Activated CD8-positive, alpha-beta T cell treated with anti-CD3 and anti-CD28 coated beads for 36 hours (primary cell): ENCODE data around the gene USP34. TPM values are rescaled to one million over a fixed set of nuclear protein-coding genes. Genes with fewer than 3 reads are reported as not detected.

ENCODE experiments used
- ATAC-seq: fragments of 200-7000 bp; cut with Tn5 transposase; one replicate; pipeline ENCODE4 v1.10.0; 2021; ENCODE audit warnings: mild to moderate bottlenecking, moderate library complexity
- CTCF ChIA-PET: fragments of 350-600 bp; sonication (Branson Sonifier 250); formaldehyde crosslinking; loops from one replicate; lab custom pipeline; 2021; ENCODE audit warnings: antibody characterized with exemption; lab: Charles Lee
- POLR2A ChIA-PET: fragments of 350-600 bp; sonication (Branson Sonifier 250); formaldehyde crosslinking; loops from one replicate; lab custom pipeline; 2021; ENCODE audit warnings: antibody characterized with exemption; lab: Charles Lee
- DNase-seq: peaks from one replicate; pipeline ENCODE4 v3.0.0-alpha.2; 2020
- H3K27ac Mint-ChIP-seq: one replicate; pipeline ENCODE4 v1.8.0; 2021; ENCODE audit warnings: mild to moderate bottlenecking, mixed read lengths
- H3K27me3 Mint-ChIP-seq: one replicate; pipeline ENCODE4 v1.8.0; 2021; ENCODE audit warnings: mixed read lengths
- H3K36me3 Mint-ChIP-seq: one replicate; pipeline ENCODE4 v1.8.0; 2021; ENCODE audit warnings: low read depth, mixed read lengths
- H3K4me1 Mint-ChIP-seq: one replicate; pipeline ENCODE4 v1.8.0; 2021; ENCODE audit warnings: low read depth, mixed read lengths
- H3K4me3 Mint-ChIP-seq: one replicate; pipeline ENCODE4 v1.8.0; 2021; ENCODE audit warnings: mild to moderate bottlenecking, moderate library complexity, mixed read lengths
- H3K9me3 Mint-ChIP-seq: one replicate; pipeline ENCODE4 v1.8.0; 2021; ENCODE audit warnings: mixed read lengths
- intact Hi-C: fragments of 100-400 bp; cut with micrococcal nuclease; formaldehyde crosslinking; loops from one replicate; pipeline ENCODE4 v1.10.0; 2022
- total RNA-seq, 2 experiments: library from RNA; stranded (reverse); gene quantifications; one replicate each; pipeline ENCODE4 v1.2.3, GENCODE V29; 2021
- TF ChIP-seq, protein P1 (sequence below): fragments of 200-600 bp; IDR thresholded peaks from one replicate; pipeline ENCODE4 v1.8.0; 2022; ENCODE audit warnings: antibody characterized with exemption, mild to moderate bottlenecking

The USP34 gene
- total RNA-seq, 2 experiments from 2014 or later = 69.0 to 71.3 TPM

DNA sequence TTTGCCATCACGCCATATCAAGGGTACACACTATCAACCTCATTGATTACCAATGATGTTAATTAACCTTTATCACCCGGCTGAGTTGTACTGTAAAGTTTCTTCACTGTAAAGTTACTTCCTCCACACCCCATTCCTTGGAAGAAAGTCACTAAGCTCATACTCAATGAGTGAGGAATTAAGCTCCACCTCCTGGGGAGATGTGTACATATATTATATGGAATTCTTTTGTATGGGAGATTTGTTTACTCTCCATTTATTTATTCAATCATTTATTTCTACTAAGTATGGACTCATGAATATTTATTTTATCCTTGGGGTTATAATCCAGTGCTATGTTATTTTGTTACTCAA lies 252.1 kb downstream of the USP34 start:
- intact Hi-C loops = no loop called here
- DNase-seq = no peak
- H3K9me3 Mint-ChIP-seq = no peaks in the 10 kb centered on the region
- H3K27ac Mint-ChIP-seq = no peak overlapping the region
- ChIA-PET POLR2A (interaction anchor here (0.7 to 1.6 kb wide), 2 partner anchors 11 to 15 kb away, joined by 4 read pairs; no protein-coding TSS in a partner anchor), CTCF (no interaction called here)
- no peak overlapping the region for H3K4me3 Mint-ChIP-seq
- no peaks in the 10 kb centered on the region for H3K27me3 Mint-ChIP-seq
- TF ChIP-seq, protein P1, sequence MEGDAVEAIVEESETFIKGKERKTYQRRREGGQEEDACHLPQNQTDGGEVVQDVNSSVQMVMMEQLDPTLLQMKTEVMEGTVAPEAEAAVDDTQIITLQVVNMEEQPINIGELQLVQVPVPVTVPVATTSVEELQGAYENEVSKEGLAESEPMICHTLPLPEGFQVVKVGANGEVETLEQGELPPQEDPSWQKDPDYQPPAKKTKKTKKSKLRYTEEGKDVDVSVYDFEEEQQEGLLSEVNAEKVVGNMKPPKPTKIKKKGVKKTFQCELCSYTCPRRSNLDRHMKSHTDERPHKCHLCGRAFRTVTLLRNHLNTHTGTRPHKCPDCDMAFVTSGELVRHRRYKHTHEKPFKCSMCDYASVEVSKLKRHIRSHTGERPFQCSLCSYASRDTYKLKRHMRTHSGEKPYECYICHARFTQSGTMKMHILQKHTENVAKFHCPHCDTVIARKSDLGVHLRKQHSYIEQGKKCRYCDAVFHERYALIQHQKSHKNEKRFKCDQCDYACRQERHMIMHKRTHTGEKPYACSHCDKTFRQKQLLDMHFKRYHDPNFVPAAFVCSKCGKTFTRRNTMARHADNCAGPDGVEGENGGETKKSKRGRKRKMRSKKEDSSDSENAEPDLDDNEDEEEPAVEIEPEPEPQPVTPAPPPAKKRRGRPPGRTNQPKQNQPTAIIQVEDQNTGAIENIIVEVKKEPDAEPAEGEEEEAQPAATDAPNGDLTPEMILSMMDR = no peak
- peaks cover 34% of the 10 kb centered on the region for H3K36me3 Mint-ChIP-seq
- no peaks in the 10 kb centered on the region for H3K4me1 Mint-ChIP-seq
- no peak for ATAC-seq

- DNase-seq (no peak), ATAC-seq (no peak)
- H3K9me3 Mint-ChIP-seq = no peaks in the 10 kb centered on the region
- H3K27me3 Mint-ChIP-seq = no peaks in the 10 kb centered on the region
- no peak overlapping the region for H3K4me3 Mint-ChIP-seq
- ChIA-PET POLR2A (interaction anchor here (1.6 kb wide), 1 partner anchor 11 kb away, joined by 4 read pairs; no protein-coding TSS in a partner anchor), CTCF (no interaction called here)
- H3K4me1 Mint-ChIP-seq = no peaks in the 10 kb centered on the region
- H3K36me3 Mint-ChIP-seq = peaks cover 32% of the 10 kb centered on the region
- intact Hi-C loops = no loop called here
- H3K27ac Mint-ChIP-seq = no peak overlapping the region
- TF ChIP-seq, protein P1 = no peak
Observed at GRCh38 chr2:61218076-61218816, 252.6 kb downstream of the USP34 start.

DNA sequence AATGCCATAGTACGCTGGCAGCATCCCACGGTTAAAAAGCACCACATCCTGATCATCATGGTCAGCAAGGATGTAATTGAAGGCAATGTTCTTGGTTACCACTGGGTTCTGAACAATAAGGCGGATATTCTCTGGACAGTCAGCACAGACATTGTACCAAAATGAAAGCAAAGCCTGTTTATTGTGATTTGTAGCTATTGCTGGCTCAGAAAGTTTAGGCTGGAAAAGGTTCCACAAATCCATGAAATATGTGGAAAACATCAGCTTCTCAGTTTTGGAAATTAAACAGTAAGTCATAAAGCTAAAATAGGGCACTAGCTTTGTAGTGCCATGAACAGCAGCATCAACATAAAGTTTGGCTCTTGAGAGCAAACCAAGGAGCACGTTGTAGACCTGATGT lies 256.7 kb downstream of the USP34 start:
- no peaks in the 10 kb centered on the region for H3K27me3 Mint-ChIP-seq
- POLR2A ChIA-PET = no interaction called here
- intact Hi-C loops = no loop called here

GRCh38 chr2:61210332-61210981 lies 260.4 kb downstream of the USP34 start:
- H3K27ac Mint-ChIP-seq = no peak overlapping the region
- TF ChIP-seq, protein P1 = no peak
- ATAC-seq = no peak
- no peaks in the 10 kb centered on the region for H3K27me3 Mint-ChIP-seq
- POLR2A ChIA-PET = interaction anchor here (1.3 to 1.9 kb wide), 2 partner anchors 8 to 33 kb away, joined by 3 to 6 read pairs; no protein-coding TSS in a partner anchor
- DNase-seq = no peak
- CTCF ChIA-PET = interaction anchor here (1.0 kb wide), 1 partner anchor 54 kb away, joined by 3 read pairs; no protein-coding TSS in a partner anchor
- peaks cover 14% of the 10 kb centered on the region for H3K36me3 Mint-ChIP-seq
- intact Hi-C loops = no loop called here
- no peaks in the 10 kb centered on the region for H3K9me3 Mint-ChIP-seq
- H3K4me1 Mint-ChIP-seq = no peaks in the 10 kb centered on the region
- no peak overlapping the region for H3K4me3 Mint-ChIP-seq

More for the DNA sequence above, 256.7 kb downstream of the USP34 start:
- no peak overlapping the region for H3K27ac Mint-ChIP-seq
- H3K9me3 Mint-ChIP-seq = no peaks in the 10 kb centered on the region
- H3K4me3 Mint-ChIP-seq = no peak overlapping the region
- CTCF ChIA-PET = interaction anchor here (0.9 kb wide), 1 partner anchor 8 kb away, joined by 3 read pairs; no protein-coding TSS in a partner anchor
- peaks cover 13% of the 10 kb centered on the region for H3K36me3 Mint-ChIP-seq
- TF ChIP-seq, protein P1 = no peak
- H3K4me1 Mint-ChIP-seq = no peaks in the 10 kb centered on the region
- DNase-seq (no peak), ATAC-seq (no peak)

DNA sequence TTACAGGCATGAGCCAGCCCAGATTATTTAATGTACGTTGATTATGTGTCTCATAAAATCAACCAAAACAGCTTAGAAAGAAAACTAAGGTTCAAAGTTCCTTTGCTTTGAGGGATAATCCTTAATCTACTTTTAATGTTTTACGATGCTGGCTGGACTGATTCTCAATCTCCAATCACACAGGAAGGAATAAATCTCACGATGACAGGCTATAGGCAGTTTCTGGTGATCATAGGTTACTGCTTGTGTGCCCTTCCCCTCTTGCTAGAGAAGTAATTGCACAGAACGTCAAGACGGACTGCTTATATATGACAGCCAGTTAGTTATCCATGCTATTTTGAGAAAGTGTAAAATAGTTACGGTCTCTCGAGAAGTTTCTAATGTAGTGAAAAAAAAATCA lies 265.8 kb downstream of the USP34 start:
- POLR2A ChIA-PET = interaction anchor here (0.7 to 1.2 kb wide), 2 partner anchors 29 to 304 kb away, joined by 3 read pairs; no protein-coding TSS in a partner anchor

More for the DNA sequence above, 265.8 kb downstream of the USP34 start:
- H3K4me3 Mint-ChIP-seq = no peak overlapping the region
- TF ChIP-seq, protein P1 = no peak
- no peaks in the 10 kb centered on the region for H3K27me3 Mint-ChIP-seq
- CTCF ChIA-PET = no interaction called here
- ATAC-seq (no peak), DNase-seq (no peak)
- no peaks in the 10 kb centered on the region for H3K9me3 Mint-ChIP-seq
- peaks cover 40% of the 10 kb centered on the region for H3K36me3 Mint-ChIP-seq
- no peaks in the 10 kb centered on the region for H3K4me1 Mint-ChIP-seq
- no peak overlapping the region for H3K27ac Mint-ChIP-seq
- intact Hi-C loops = no loop called here
